Right renal pelvis (tissue), 4 donors: ENCODE measurements around the gene IGF2BP3. TPM values are rescaled to one million over a fixed set of nuclear protein-coding genes. Genes with fewer than 3 reads are reported as not detected.

ENCODE experiments used
- DNase-seq, 4 donors: peaks; one replicate each; pipeline ENCODE4 v3.0.0-alpha.2; 2013; ENCODE audit warnings: low read depth in 4 of 4, low spot score in 3 of 4, missing footprints in 1 of 4
- polyA plus RNA-seq, 4 donors: library from polyadenylated mRNA; unstranded; fragments of 120-200 nt; gene quantifications; one replicate each; pipeline ENCODE4 v1.2.1, GENCODE V29; 2013; ENCODE audit not compliant: insufficient read length in 4 of 4

Gene IGF2BP3
- polyA plus RNA-seq, 4 donors = 54.5 to 68.8 (median 63.4) TPM

DNA sequence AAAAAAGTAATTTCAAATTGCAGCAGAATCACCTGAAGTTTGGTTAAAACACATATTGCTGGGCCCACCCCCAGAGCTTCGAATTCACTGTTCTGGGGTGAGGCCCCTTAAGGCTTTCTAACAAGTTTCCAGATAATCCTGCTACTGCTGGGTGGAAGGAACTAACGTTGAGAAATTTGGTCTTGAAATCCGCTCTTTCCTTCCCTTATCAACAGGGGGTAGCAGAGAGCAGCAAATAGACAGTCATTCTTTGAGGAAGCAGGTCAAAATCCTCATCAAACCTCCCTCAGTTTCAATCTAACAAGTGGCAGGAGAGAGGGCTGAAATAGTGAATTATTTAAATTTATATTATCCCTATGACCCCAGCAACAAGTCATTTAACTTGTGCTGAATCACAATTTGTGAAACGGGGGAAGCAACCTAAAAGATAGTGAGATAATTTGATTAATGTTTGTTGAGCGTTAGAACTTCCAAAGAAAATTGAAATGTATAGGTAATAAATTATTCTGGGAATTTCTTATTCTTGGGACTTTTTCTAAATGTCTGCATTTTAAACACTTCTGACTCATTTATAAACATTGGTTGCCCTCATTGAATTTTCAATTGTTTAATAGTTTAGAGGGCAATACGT is 192.8 kb downstream of the IGF2BP3 start:
- DNase-seq = peak; percentile 37 to 60 (median 50)

DNA sequence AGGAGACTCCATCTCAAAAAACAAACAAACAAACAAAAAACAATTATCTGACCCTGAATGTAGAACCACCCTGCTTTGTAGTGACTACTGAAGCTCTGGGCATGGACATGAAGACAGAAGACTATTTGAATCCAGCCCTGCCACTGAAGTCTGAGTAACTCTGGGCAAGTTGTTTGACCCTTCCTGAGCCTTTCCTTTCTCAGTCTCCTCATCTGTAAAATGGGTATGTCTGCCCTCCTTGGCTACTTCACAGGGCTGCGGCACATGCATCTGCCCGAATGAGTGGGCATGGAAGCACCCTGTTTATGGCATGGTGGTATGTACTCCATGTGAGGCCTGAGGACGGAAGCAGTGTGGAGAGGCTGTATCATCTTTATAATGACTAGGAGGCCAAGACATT is 193.3 kb downstream of the IGF2BP3 start:
- no peak for DNase-seq

DNA sequence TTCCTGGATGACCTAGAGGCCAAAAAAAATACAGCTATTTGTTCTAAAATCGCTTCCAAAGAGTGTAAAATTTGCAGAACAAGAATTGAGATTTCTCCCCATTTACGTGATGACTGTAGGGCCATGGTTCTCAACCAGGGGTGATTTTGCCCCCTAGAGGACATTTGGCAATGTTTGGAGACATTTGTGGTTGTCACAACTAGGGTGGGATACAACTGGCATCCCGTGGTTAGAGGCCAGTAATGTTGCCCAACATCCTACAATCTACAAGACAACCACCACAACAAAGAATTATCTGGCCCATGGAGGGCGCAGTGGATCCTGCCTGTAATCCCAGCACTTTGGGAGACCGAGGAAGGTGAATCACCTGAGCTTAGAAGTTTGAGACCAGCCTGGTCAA is 193.9 kb downstream of the IGF2BP3 start:
- no peak for DNase-seq

DNA sequence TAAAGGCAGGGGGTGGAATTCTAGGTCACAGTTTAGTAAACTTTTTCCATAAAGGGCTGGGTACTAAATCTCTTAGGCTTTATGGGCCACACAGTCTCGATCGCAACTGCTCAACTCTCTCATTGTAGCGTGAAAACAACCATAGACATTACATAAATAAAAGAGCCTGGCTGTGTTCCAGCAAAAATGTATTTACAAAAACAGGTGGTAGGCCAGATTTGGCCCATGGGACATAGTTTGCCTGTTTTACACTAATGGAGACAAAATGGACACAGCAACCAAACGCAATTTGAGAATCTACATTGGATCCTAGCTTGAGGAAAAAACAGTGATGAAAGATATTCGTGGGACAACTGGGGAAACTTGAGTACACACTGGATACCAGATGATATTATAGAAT is 194.4 kb downstream of the IGF2BP3 start:
- DNase-seq = no peak

DNA sequence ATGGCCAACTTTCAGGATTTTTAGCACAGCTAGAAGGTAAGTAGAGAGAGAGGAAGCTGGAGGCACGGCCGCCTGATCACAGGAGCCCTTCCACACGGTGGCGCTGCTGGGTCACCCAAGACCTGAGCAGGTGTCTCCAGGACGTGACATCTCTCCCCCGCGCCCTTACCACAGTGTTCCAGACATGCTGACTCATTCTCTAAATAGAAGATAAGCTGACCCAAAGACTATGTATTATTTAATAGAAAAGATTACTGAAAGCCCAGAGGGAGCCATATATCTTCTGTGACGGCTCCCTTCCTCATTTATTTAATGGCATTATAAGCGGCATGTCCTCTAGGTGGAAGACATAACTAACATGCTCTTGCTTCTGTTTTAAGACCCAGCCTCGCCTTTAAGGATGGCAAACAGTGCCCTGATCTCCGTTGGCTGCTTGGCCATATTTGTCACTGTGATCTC is 197.1 kb downstream of the IGF2BP3 start:
- DNase-seq = peak; percentile 47 to 61 (median 53)

DNA sequence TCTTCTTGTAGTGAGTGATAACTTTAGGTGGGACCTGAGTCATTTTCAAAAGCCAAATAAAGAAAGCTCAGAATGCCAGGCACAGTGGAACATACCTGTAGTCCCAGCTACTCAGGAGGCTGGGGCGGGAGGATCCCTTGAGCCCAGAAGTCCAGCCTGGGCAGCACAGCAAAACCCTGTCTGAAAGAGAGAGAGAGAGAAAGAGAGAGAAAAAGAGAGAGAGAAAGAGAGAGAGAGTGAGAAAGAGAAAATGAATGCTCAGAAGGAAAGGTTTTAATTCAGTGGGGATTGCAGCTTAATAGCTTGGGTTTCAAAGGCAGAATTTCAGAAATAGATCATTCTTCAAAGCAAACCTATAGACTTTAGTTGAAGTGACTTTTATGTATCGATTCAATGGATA is 198.0 kb downstream of the IGF2BP3 start:
- DNase-seq = no peak

DNA sequence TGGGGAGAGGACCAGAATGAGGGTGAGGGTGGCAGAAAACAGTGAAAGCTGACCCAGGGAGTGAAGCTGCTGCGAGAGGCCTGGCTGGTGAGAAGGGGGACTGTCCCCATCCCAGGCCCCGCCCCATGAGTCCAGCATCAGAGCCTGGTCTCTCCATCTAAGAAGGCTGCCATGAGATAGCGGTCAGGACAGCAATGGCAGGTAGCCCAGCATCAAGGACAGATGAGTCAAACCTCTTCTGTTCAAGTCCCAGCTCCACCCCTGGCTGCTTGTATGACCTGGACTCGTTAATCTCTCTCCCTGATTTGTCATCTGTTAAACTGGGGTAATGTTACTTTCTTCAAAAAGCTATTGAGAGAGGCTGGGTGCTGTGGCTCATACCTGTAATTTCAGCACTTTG is 201.5 kb downstream of the IGF2BP3 start:
- DNase-seq = no peak

DNA sequence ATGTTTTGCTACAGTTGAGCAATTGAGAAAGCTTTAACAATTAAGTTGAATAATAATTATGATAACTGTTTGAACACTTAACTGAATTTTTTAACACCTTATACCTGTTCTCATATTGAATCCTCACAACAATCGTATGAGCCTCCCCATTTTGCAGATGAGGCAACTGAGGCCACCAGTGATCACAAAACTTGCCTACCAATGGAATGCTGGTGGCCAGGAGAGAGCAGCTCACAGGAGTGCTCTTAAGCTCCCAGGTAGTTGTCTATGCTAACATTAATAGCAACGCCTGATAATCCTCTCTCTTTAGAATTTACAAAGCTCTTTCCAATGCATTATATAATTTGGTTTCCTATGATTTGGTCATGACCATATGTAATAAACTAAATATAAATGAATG is 202.1 kb downstream of the IGF2BP3 start:
- no peak for DNase-seq

DNA sequence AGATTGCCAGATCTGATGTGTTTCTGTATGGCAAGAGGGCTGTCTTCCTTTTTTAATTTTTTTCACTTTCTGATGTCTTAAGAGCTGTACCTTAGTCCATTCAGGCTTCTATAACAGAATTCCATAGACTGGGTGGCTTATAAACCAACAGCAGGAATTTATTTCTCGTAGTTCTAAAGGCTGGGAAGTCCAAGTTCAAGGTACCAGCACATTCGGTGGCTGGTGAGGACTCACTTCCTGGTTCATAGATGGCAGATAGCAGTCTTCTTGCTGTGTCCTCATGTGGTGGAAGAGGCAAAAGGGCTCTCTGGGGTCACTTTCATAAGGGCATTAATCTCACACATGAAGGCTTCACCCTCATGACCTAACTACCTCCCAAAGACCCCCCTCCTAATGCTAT is 202.9 kb downstream of the IGF2BP3 start:
- DNase-seq = no peak

DNA sequence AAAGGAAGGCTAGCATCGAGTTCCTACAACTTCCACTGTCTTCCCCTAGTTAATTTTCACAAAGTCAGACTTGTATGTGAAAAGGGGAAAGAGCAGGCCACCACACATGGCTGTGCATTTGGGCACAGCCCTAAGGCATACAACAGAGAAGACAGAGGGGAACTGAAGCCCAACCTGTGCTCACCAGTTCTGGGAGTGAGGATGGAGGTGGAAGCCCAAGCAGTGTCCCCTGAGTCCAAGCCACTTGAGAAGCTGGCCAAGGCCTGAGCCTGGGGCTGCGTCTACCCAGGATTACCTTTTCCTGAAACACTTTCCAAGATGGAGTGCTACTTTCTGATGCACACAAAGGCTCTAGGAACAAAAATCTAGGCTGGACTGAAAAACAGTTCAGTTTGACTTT is 203.4 kb downstream of the IGF2BP3 start:
- DNase-seq = no peak

DNA sequence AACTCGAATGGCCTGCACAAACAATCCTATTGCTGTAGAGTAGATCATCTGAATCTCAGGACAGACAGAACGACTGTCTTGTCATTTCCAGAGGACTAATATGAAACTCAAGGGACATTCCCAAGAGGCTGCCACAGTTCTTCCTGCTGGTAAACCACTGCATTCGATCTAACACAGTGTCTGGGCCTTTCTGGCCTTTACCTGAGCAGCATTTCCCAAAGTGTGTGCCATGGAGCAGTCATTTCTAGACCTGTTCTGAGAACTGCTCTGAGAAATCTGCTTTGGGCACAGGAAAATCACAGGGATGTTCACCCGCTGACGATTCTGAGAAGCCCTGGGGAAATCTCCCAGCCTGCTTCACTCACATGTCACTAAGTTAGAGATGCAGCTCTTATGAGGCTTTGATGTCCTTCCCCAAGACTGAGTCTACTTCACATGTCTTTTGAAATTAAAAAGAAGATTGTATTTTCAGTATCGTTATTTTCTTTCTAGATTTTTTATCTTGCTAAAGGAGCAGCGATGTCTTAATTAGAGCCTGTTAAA is 205.3 kb downstream of the IGF2BP3 start:
- no peak for DNase-seq

DNA sequence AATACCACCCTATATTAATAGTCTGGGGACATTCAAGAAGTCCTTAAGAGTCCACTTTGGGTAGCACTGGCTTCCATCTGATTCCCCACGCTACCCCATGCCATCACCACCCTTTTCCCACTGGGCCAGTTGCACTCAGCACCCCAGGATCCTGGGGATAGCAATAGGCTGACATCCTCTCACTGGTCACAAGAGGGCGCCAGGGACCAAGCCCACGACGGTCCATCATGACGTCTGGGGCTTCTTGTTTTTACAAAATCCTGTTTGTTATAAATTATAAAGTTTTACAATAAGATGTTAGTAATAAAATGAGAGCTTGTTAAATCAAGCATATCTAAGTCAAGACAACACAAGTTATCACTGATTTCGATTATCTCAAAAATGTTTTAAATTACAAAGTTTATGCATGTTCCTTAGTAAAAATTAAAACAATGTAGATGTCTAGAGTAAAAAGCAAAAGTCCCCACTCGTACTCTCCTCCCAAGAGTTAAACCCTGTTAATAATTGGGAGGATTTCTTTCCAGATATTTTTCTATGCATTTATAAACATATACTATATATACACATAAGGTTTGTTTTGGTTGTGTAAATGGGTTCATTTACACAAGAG is 208.3 kb downstream of the IGF2BP3 start:
- DNase-seq = peak in 1 of 4 donors; percentile 40

DNA sequence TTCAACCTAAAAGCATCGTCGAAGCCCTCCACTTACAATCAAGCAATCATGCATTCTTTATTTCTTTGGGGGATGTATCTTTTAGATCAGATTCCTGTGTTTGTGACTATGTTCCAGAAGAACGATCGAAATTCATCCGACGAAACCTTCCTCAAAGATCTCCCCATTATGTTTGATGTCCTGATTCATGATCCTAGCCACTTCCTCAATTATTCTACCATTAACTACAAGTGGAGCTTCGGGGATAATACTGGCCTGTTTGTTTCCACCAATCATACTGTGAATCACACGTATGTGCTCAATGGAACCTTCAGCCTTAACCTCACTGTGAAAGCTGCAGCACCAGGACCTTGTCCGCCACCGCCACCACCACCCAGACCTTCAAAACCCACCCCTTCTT is 209.9 kb downstream of the IGF2BP3 start:
- no peak for DNase-seq

Other genes with a start within 250 kb of the IGF2BP3 start
- 10 to 100 TPM; 19.8 to 34.4 (median 30.8) TPM for gene GPNMB, start 223.7 kb downstream of the IGF2BP3 start, polyA plus RNA-seq
- 10 to 100 TPM; 47.2 to 52.4 (median 49.7) TPM for gene MALSU1, start 171.2 kb downstream of the IGF2BP3 start, polyA plus RNA-seq
- gene TRA2A, start 61.5 kb upstream of the IGF2BP3 start, polyA plus RNA-seq = 100 to 1,000 TPM; 171 to 260 (median 191) TPM
- 10 to 100 TPM; 17.4 to 21.6 (median 20.4) TPM for gene CCDC126, start 126.9 kb upstream of the IGF2BP3 start, polyA plus RNA-seq
- 10 to 100 TPM; 13.2 to 22.7 (median 15.6) TPM for gene FAM221A, start 209.7 kb upstream of the IGF2BP3 start, polyA plus RNA-seq
- gene STK31, start 239.7 kb upstream of the IGF2BP3 start, polyA plus RNA-seq = 1 to 10 TPM in 2 of 4 donors, under 1 TPM in 2; 0.36 to 1.3 (median 0.91) TPM